GM03348 (cell line): ENCODE results near the gene ZNF454.

Experiments used
- DNase-seq: peaks from one replicate; pipeline ENCODE4 v3.0.0; 2012; ENCODE audit warnings: low spot score

ZNF454 gene

GRCh38 chr5:178993236-178993765, 52.3 kb downstream of the ZNF454 start:
- no peak for DNase-seq

GRCh38 chr5:178993955-178994579, 53.1 kb downstream of the ZNF454 start:
- DNase-seq: no peak

- no peak for DNase-seq
These were observed 53.8 kb downstream of the ZNF454 start, which contains the start of gene GRM6 for GRCh38 chr5:178994580-178995340. Gene GRM6, minus strand, starts transcription at chr5:178995320. Its CDS starts 376 bp downstream, at chr5:178994944.

GRCh38 chr5:178995341-178995690, 54.3 kb downstream of the ZNF454 start:
- DNase-seq: no peak

GRCh38 chr5:178996156-178996555, 55.2 kb downstream of the ZNF454 start:
- no peak for DNase-seq

- no peak for DNase-seq
These were observed 56.2 kb downstream of the ZNF454 start for GRCh38 chr5:178997191-178997590.

- DNase-seq: no peak
These were observed 57.4 kb downstream of the ZNF454 start for GRCh38 chr5:178998441-178998840.

- no peak for DNase-seq
These were observed 65.6 kb downstream of the ZNF454 start for GRCh38 chr5:179006564-179006963.

- DNase-seq: no peak
These were observed 67.7 kb downstream of the ZNF454 start for GRCh38 chr5:179008667-179009066.
